NCI-H2196 (cell line): ENCODE results near the gene TBC1D9.
"Not testable (repeated sequence)": the region's sequence is repeated elsewhere in the genome, so short reads cannot be mapped to it uniquely, and the experiment has no call there.

ENCODE experiments used
- DNase-seq: peaks from one replicate; lab custom pipeline; 2025; ENCODE audit not compliant: unreplicated experiment; lab: John Stamatoyannopoulos, UW

TBC1D9 gene

DNA sequence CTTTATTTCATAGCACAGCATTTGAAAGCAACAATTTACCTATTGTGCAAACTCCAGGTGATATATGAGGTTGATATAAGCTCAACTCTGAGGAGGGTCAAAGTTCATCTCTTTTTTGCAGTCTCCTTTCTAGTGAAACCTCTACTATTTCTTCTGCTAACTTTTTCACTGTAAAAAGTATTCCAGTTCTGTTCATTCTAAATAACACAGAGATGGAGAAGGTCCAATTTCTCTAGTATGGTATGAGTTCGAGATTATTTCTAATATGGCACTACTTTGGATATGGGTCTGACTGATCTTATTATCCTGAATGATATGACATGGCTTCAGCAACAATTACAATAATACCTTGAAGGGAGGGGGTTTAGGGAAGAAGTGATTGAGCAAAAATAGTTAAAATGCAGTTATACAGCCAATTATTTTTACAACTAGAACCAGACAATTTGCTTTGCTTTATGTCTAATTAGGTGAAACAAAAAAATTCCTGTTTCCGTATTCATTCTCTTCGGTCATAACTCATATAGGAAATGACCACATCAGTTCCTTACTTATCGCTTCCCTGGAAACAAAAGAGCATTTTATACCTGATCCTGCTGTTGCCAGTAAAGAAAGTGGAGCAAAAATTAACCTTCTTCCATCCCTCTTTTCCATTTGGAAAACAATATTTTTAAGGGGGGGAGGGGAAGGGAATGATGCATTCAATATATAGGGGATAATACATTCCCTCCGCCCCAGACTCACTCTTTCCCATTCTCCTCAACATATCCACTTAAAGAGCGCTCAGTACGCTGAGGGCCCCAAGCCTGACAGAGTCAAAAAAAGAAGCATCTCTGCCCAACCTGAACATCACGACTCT, 1.0 kb downstream of the TBC1D9 start:
- no peak for DNase-seq

DNA sequence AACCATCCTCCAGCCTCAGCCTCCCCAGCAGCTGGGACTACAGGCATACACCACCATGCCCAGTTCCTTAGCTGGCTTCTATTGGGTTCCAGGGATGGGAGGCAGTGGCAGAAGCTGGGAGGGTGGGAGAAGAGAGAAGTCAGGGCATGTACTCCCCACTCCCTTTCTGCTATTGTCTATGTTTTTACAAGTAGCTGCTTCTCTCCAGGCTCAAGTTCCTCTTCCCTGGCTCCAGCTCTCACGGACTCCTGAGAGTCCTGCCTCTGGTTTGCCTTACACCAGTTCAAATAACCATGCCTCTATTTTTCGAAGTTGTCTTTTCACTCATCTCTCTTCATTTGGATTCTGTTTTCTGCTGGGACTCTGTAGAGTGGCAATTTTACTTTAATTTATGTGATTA, 2.9 kb downstream of the TBC1D9 start:
- no peak for DNase-seq

DNA sequence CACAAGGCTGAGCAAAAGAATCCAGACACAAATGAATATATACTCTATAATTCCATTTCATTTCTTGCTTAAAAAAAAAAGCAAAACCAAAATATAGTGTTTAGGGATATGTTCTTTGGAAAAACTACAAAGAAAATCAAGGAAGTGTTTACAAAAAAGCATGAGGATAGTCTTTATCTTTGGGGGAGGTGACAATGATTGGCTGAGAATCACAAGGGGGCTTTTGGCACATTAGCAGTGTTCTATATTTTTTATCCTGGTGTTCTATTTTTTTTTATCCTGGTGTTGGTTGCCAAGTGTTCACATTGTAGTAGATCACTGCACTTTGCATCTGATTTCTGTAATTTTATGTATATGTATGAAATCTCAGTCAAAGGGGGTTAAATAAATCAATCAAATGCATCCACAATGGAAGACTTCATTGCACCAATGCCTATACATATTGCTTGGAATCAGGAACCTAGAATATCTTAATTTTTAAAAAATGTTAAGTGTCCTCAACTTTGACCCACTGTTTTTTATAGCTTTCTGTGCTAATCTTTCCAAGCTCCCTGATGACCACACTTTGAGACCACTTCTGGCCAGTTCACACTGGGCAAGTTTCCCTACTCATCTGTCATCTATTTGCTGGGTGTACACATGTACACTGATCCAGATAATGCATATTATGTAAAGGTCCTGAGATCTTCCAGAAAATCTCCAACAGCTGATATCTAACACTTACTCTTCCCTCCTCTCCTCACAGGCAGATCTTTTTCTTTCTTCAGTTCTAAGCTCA, 3.7 kb downstream of the TBC1D9 start:
- no peak for DNase-seq

DNA sequence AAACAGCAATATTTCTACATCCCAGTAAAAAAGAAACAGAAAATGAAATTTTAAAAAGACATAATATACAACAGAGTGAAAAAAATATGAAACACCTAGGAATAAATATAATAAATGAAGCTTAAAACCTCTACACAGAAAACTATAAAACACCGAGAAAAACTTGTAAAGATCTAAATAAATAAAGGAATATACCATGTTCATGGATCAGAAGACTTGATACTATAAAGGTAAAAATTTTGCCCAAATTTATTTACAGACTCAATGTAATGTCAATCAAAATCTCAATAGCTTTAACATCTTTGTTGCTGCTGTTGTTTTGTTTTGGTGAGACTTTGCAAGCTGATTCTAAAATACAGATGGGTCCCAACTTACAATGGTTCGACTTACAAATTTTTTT, 5.7 kb downstream of the TBC1D9 start:
- no peak for DNase-seq

DNA sequence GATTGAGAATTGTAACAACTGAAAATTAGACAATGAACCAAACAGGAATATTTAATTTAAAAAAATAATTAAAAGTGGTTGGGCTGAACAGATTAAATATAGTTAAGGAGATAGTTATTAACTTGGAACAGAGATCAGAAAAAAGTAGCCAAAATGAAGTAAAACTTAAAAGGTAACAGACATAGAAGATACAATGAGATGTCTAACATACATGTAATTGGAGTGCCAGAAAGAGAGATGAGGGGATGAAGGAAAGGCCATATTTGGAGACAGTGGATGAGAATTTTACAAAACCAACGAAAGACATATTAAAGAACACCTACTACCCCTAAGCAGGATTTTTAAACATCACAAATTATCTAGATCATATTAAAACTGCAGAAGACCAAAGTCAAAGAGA, 8.0 kb downstream of the TBC1D9 start:
- no peak for DNase-seq

DNA sequence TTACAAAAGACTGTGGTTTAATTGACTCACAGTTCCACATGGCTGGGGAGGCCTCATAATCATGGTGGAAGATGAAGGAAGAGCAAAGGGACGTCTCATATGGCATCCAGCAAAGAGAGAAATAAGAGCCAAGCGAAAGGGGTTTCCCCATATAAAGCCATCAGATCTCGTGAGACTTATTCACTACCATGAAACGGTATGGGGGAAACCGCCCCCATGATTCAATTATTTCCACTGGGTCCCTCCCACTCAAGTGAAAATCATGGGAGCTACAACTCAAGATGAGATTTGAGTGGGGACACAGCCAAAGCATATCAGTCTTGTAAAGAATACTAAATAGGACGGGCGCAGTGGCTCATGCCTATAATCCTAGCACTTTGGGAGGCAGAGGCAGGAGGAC, 9.6 kb downstream of the TBC1D9 start:
- not testable (repeated sequence) for DNase-seq

DNA sequence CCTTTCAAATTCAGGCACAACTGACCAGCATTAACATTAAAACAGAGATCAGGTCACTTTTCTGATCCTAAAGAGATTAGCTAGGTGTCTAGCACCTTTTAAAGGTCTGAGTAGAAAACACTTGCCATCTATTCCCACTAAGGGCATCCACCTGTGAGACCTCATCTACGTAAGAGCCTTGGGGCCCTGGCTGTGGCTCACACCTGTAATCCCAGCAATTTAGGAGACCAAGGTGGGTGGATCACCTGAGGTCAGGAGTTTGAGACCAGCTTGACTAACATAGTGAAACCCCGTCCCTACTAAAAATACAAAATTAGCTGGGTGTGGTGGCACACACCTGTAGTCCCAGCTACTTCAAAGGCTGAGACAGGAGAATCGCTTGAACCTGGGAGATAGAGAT, 11.8 kb downstream of the TBC1D9 start:
- DNase-seq = no peak

DNA sequence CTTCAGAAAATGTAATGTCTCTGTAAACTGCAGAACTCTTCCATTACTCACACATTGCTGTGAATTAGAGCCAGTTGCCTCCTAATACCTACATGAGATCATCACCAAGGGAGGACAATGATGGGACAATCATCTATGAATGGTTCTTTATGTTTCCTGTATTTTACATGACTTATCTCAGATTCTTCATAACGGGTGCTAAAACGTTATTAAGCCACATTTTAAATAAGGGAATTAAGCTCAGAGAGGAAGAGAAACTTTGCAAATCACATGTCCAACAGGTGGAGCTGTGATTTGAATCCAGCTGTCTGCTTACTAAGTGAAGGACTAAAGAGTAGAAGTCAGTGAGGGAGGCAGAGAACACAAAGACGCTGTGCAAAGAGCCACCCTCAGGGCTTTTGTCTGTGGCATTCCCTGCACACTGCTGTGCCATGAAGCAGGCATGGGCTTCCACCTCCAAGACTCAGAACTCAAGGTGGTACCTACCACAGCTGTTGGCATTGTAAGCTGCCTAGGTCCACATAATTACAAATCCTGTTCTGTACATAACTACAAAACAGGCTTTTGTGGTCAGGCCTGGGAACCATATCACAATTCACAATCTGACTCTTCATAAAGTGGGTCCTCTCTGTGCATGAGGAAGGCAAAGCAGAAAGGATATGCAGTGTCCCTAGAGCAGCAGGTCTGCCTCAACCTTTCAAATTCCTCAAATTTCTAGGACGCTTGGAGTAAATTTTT, 12.8 kb downstream of the TBC1D9 start:
- no peak for DNase-seq

DNA sequence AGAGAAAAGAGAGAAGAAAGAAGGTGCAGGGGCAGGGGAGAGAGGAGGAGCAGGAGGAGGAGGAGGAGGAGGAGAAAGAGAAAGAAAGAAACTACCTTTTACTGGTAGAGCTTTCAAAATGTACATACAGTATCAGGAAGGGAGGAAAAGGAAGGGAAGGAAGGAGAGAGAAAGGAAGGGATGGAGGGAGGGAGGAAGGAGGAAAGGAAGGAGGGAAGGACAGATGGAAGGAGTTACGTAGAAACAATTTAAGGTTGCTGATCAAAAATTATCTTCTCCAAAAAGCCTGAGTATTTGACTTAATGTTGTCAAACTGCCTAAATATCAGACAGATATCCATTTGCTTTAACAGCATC, 13.4 kb downstream of the TBC1D9 start:
- DNase-seq = no peak

DNA sequence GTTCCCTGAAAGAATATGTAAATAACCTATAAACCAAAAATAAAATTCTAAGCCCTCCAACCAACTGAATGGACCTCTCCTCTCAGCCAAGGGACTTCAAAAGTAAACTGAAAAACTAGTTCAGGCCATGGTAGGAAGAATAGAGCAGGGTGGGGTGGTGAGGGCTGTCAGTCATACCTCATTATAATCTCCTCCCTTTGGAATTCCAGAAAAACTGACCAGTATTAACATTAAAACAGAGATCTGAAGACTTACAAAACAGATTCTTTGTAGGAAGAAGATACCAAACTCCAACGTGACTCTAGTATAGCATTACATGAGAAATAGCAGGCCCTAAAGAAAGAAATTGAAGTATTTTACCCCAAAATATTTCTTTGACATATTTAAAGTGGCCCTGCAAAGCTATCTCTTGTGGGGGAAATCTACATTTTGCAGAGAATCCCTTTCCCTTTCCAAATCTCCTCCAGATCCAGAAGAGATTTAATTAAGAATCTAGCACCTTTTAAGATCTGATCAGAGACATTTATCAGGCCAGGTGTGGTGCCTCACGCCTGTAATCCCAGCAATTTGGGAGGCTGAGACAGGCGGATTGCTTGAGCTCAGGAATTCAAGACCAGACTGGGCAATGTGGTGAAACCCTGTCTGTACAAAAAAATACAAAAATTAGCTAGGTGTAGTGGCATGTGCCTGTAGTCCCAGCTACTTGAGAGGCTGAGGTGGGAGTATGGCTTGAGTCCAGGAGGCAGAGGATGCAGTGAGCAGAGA, 15.1 kb downstream of the TBC1D9 start:
- DNase-seq = no peak

DNA sequence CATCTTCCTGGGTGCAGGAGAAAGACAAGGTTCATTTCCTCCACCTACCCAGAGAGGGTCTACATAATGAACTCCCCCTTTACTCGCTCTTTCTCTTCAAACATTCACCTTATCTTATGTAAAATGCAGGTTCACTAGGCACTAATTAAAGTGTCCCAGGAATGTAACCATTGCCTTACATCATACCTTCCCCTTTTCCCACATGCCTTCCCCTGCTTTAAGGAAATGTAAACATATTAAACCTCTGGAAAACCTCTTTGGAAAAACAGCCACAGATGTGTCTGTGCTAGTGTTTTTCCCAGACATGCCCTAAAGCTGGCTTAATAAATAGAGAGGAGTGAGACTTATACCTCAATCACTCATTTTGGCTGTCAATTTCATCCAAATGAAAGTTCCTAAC, 15.8 kb downstream of the TBC1D9 start:
- no peak for DNase-seq

DNA sequence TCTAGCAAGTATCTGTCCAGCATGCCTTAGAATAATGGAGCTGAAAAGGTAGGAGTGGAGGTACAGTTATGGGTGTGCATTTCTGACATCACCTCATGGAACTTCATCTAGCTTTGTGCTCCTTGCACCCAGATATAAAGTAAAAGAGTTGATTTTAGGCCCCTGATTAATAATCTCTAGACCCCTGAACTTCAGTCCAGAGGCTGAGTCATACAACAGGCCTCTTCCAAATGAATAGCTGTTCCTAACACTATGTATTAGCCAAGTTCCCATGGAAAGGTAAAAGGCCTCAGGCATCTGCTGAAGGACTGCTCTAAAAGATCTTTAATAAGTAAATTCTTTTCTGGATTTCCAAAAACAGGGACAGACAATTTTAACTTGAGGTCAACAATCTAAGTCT, 16.2 kb downstream of the TBC1D9 start:
- no peak for DNase-seq

DNA sequence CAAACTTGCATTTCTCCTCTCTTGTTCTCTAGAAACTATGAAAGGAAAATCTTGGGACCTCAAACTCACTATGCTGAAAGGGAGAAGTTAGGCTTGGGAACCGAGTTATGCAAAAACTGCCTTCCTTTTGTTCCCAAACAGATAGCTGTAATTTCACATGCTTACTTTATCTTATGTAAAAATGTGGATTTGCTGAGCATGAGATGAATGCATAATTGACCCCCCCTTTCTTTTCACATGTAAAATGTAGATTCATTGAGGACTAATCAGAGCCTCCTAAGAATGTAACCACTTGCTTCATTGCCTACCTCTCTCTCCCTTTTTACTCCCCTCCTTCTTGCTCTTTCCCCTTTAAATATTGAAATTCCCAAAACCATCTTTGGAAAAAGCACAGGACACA, 18.0 kb downstream of the TBC1D9 start:
- no peak for DNase-seq

DNA sequence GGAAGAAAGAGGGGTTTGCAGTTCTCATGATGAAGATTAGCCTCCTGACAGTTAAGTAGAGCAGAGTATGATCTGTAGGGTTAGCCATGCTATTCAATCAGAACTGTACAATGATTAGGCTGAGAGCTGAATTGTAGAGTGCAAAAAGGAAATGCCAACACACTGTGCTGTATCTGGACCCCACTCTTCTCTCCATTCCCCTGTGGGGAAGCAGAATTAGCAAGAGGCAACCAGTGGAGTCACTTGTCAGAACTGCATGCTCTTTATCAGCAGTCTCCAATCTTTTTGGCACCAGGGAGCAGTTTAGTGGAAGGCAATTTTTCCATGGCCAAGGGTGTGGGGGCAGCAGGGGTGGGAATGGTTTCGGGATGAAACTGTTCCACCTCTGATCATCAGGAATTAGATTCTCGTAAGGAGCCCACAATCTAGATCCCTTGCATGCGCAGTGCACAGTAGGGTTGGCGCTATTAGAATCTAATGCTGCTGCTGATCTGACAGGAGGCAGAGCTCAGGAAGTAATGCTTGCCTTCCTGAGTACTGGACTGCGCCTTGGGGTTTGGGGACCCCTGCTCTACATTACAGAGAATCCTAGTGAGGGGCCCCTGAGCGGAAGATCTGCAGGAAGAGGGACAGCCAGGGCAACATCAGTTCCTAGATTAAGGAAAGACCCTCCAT, 19.4 kb downstream of the TBC1D9 start:
- DNase-seq = no peak

DNA sequence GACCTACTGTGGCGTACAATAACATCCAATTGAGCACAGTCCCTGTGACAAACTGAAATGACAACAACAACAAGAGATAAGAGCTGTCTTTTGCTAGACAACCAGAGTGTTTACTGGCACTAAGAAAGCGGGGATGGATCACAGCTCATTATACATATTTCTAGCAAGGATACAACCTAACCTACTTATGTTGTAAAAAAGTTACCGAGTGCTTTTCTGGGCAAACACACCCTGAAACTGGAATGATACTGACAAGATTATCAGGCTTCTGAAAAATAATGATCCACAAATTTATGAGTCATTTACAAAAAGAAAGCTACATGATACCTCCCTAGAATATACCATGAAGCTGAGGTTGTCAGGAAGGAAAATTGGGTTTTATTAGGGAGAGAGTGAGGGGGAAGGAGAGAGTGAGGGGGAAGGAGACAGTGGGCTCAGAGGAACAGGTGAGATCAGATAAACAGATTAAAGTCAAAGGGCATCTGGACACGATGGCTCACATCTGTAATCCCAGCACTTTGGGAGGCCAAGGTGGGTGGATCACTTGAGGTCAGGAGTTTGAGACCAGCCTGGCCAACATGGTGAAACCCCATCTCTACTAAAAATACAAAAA, 20.3 kb downstream of the TBC1D9 start:
- no peak for DNase-seq

DNA sequence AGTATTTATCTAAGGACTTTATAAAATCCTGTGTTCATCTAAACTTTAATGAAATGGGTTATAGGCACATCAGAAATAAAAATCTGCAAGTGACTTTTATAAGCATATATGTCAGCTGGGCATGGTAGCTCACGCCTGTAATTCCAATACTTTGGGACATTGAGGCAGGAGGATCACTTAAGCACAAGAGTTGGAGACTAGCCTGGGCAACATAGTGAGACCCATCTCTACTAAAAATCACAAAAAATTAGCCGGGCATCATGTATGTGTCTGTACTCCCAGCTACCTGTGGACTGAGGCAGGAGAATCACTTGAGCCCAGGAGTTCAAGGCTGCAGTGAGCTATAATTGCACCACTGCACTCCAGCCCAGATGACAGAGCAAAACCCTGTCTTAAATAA, 20.9 kb downstream of the TBC1D9 start:
- DNase-seq = no peak

DNA sequence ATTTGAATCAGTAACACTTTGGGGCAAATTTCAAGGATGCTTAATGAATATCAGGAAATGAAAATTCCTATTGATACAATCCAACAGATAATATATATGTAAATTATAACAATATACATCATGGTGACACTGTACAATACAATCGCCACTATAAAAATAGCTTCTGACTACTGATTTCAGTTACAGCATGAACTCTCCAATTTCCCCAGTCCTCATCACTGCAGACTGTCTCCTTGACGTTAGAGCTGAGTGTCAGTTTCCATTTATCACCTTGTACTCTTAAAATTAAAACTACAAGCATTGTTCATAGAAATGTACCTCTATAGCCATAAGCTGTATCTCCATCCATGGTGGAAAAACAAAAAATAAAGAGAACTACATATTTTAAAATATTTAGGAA, 23.4 kb downstream of the TBC1D9 start:
- DNase-seq = no peak

DNA sequence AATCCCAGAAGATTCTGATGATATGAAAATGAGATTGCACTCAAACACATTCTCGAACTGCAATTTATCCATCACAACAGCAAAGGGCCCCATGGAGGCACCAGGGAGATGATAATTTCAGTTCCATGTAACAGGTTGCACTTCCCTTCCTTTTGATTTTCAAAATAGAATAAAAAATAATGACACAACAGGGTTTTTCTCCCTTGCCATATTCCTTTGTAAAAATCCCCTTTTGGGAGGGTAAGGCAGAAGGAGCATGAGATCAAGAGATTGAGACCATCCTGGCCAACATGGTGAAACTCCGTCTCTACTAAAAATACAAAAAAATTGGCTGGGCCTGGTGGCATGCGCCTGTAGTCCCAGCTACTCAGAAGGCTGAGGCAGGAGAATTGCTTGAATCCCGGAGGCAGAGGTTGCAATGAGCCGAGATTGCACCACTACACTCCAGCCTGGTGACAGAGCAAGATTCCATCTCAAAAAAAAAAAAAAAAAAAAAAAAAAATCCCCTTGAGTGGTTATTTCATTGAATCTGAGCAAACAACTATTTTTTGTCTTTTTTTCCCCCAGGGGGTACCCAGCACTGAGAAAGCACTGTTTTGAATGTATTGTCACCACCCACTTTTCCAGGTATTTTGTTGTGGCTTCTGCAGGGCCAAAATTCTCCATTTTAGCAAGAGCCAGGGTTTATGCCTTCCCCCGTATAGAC, 26.7 kb downstream of the TBC1D9 start:
- no peak for DNase-seq

DNA sequence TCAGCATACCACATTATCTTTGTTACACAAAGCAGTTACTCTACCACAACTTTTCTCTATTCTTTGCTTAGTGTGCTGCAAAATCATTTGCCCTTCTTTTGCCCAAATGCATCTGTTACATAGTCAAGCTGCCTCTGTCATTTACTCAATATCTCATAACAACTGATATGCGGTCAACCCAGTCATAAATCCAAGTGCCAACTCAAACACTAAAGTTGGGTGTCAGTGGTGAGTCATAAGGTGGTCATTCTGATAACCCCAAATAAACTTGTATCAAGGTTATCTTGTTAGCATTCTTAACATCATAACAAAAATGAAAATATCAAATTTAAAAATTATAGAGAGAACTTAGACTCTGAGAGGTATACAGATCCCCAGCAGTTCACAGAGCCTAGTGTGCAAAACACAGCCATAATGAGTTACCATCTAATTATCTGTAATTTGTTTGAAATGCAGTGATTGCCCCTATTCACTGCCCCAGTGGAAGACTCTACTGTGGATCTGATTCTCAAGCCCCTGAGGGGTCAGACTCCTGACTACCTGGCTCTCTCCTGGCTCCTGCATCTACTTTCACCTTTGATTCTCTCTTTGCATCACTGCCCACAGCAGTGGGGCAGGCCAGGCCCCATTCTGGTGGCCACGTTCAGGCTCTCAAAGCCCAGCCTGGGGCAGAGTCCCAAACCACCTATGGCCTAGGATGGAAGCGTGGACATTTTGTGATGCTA, 29.2 kb downstream of the TBC1D9 start:
- peak; percentile 3 for DNase-seq
